Activated naive CD4-positive, alpha-beta T cell (primary cell): ENCODE results near the gene IRF4.

Experiments used
- DNase-seq, 4 experiments: peaks; one replicate each; lab custom pipeline; 2025; lab: John Stamatoyannopoulos, UW

Gene IRF4

DNA sequence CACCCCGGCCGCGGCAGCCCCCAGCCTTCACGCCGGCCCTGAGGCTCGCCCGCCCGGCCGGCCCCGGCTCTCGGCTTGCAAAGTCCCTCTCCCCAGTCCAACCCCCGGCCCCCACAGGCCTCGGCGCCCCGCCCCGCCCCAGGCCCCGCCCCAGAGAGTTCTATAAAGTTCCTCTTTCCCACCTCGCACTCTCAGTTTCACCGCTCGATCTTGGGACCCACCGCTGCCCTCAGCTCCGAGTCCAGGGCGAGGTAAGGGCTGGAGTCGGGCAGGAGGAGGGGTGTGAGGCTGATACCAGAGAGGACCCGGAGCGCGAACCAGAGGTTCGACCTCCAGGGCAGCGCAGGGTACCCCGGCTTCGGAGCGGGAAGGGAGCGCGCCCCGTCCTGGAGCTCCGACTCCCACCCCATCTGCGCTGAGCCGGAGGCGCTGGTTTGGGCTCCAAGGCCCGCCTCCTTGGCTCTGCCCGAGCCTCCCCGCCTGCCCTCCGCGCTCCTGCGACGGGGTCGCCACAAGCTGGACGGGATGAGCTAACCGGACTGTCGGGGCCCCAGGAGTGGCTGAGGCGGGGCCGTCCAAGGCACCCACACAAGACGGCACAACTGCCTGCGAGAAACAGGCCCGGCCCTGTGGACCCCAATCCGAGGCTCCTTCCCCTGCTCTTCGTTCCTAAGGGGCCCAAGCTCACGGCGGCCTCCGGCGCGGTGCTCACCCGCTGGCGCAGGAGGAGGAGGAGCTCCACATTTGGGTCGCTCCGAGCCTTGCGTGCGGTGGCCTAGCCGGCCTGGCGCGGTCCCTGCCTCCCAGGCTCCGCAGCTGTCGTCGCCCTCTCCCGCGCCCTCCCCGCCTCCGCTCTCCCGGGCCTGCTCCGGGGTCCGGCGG lies at the start of gene IRF4:
TSS of gene IRF4 (plus strand) at position 194 of the 882 bp plus-strand sequence. CDS start 1,401 bp downstream, outside the sequence.
- peak in 3 of 4 experiments; percentile 38 to 82 (median 76) for DNase-seq

- no peak for DNase-seq
Measured at GRCh38 chr6:341914-342831, 49.4 kb upstream of the IRF4 start.

DNA sequence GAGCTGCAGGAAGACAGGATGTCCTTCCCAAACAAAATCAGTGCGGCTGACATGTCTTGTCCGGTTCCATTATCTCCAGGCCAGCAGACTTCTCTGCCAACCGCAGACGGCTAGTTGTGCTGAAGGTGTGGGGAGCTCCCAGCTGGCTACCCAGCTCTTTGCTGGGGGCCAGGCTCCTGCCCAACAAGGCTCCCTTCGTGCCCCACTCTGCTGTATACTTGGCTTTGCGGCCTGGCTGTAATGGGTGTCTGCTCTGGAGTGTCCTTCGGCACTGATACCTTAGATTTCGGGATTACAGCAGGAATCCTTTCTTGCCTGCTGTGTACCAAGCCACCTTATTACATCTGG lies 48.7 kb upstream of the IRF4 start:
- no peak for DNase-seq

DNA sequence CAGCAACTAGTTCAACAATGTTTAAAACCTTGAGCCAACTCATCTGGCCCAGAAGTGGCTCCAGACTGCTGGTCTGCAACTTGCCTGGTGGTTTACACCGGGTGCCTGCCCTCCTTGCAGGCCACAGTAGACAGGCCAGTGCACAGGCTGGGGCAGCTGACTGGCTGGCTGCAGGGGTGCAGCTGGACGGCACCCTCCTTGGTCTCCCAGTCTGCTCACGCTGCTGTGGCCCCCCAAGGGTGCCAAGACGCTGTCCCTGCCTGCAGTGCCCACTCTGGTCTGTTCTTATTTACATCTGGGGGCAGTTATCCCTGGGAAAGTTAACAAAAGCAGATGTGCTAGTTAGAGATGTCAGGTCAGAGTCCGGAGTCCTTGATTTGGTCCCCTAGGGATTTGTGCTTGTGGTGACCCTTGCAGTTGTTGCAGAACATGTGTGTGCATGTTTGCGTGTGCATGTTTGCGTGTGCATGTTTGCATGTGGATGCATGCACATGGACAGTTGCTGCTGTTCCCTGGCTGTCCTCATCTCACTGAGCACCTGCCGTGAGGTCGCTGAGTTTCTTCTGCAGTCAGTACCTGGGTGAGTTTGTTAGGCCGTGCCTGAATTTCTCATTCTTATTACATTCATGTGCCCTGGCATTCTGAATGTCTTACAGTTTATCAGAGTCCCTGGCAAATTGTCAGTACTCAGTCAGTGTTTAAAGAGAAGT lies 48.2 kb upstream of the IRF4 start:
- no peak for DNase-seq

DNA sequence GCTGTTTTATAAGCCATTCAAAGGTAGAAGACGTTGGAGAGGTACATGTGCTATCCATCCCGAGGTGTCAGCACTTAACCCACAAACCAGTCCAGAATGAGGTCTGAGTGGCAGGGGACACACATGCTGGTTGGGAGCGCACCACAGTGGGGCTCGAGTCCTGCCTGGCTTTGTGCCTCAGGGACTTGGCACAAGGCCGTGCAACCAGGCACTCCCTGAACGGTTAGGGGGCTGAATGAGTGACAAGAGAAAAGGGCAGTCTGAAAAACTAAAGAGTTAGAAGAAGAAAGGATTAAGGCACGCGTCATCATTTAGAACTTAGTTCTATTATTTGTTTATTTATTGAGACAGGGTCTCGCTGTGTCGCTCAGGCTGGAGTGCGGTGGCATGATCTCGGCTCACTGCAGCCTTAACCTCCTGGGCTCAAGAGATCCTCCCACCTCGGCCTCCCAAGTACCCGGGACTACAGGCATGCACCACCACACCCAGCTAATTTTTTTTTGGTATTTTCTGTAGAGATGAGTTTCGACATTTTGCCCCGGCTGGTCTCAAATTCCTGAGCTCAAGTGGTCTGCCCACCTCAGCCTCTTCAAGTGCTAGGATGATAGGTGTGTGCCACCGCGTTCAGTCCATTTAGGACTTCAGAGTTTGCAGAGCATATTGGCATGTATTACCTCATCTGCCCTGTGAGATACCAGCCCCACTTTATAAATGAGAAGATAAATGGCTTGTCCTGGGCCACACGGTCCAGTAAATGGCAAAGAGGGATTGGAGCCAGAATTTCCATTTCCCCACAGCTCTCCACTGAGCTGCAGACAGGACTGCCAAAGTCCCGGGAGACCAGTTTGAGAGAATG lies 47.4 kb upstream of the IRF4 start:
- no peak for DNase-seq

- no peak for DNase-seq
Measured at GRCh38 chr6:344816-345340, 46.7 kb upstream of the IRF4 start.

DNA sequence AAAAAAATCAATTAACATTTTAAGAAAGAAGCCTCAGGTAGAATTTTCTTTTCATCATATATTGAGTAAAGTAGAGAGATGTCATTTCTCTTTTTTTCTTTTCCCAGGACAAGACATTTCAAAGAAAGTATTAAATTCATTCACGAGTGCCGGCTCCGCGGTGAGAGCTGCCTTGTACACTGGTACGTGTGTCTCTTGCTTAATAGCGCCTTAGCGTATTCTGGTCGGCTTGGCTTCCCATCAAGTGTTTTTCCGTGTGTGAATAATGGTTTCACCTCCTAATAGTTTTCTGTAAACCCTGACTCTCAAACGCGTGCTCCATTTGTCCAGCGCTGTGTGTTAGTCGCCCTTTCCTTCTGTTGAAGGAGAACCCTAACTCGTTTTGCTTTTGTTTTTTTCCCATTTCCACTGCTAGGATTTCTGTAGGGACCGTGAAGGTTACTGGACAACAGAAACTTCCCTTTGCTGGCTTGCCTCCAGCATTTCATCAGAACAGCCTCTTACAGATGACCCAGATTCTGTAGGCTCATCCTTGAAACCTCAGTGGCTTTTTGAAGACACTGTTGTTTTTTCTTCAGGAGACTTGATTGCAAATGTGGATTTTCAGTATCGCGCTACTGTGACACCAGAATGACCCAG lies 45.7 kb upstream of the IRF4 start:
- no peak for DNase-seq

GRCh38 chr6:346386-347030 lies 45.0 kb upstream of the IRF4 start:
- no peak for DNase-seq

GRCh38 chr6:347232-347631 lies 44.3 kb upstream of the IRF4 start:
- no peak for DNase-seq

GRCh38 chr6:347951-348859 lies 43.3 kb upstream of the IRF4 start:
- DNase-seq: no peak

DNA sequence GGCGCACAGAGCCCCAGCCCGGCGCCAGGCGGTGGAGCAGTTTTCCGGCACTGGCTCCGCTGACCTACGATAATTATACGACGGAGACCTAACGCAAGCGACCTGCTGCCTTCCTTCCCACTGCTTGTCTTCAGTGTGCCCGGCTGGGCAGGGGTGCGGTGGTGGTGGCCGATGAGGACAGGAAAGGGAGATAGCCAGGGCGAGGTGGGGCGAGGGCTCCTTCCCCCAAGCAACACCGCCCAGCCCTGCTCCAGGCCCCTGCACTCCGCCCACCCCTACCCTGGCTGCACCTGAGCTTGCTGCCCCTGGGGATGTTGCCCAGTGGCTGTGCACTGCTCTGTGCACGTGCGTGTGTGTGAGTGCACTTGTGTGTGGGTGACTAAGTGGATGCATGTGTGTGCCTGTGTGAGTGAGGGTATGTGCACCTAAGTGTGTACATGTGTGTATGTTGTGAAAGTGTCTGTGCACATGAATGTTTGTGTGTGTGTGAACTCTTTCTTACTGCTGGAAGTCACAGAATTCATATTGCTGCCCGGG lies 42.6 kb upstream of the IRF4 start:
- no peak for DNase-seq

GRCh38 chr6:349491-349921 lies 42.0 kb upstream of the IRF4 start:
- DNase-seq: no peak

GRCh38 chr6:350371-350770 lies 41.2 kb upstream of the IRF4 start:
- no peak for DNase-seq

DNA sequence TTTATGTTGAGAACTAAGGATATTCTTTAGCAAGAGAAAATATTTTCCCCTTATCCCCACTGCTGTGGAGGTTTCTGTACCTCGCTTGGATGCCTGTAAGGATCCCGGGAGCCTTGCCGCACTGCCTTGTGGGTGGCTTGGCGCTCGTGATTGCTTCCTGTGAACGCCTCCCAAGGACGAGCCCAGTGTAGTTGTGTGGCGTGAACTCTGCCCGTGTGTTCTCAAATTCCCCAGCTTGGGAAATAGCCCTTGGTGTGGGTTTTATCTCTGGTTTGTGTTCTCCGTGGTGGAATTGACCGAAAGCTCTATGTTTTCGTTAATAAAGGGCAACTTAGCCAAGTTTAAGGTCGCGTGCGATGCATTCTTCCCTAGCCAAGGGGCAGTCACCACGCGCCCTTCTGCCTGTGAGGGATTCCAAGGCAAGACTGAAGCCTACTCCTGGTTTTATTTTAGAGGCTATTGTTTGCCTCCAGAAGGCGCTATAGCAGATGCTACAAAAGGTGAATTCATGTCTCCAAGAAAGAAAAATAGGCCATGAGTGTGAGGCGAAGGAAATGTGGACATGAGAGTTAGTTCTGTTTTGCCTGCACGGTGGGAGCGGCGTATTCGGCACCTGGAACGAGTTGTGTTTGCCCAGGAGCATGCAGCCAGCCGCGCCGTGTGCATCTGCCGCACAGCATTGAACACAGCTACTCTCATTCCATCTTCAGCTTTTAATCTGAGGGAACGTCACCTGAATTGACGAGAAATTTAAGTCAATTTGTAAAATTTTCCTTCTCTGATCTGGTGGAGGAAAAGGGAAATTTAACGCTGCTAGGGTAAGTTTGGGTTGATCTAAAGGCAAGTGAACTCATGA lies 40.3 kb upstream of the IRF4 start:
- no peak for DNase-seq

GRCh38 chr6:351867-352289 lies 39.7 kb upstream of the IRF4 start:
- DNase-seq: no peak

DNA sequence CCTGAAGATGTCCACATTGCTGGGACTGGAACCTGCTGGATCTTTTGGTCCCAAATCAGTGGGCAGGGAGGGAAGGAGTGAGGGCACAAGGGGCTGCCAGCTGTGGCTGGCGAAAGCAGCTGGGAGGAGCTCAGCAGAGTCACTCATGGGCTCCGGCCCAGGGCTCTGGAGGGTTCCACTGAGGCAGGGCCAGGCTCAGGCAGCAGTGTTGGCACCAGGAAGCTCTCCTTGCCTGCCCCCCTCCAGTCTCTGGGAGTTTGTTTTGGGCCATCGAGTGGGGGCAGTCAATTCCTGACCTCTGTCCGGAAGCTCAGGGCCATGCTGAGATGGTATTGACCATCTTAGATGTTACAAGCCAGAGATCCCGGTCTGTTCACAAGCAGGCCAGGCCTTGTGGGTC lies 39.1 kb upstream of the IRF4 start:
- DNase-seq: no peak

GRCh38 chr6:352896-353470 lies 38.6 kb upstream of the IRF4 start:
- no peak for DNase-seq
